ENCODE results near the gene FMO4.

FMO4 gene

DNA sequence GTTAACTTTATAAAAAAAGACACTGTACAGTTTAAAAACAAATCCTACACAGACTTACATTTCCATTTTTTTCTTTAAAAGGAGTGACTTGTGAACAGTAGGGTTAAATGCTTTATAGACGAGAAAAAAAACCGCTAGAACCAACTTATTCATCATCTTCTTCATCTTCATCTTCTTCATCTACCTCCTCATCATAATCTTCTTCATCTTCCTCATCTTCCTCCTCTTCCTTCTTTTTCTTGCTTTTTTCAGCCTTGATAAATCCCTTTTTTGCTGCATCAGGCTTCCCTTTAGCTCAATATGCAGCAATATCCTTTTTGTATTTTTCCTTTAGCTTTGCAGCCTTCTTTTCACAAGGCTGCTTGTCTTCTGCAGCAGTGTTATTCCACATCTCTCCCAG, 43.2 kb upstream of the FMO4 start:
- TF ChIP-seq, protein P1, sequence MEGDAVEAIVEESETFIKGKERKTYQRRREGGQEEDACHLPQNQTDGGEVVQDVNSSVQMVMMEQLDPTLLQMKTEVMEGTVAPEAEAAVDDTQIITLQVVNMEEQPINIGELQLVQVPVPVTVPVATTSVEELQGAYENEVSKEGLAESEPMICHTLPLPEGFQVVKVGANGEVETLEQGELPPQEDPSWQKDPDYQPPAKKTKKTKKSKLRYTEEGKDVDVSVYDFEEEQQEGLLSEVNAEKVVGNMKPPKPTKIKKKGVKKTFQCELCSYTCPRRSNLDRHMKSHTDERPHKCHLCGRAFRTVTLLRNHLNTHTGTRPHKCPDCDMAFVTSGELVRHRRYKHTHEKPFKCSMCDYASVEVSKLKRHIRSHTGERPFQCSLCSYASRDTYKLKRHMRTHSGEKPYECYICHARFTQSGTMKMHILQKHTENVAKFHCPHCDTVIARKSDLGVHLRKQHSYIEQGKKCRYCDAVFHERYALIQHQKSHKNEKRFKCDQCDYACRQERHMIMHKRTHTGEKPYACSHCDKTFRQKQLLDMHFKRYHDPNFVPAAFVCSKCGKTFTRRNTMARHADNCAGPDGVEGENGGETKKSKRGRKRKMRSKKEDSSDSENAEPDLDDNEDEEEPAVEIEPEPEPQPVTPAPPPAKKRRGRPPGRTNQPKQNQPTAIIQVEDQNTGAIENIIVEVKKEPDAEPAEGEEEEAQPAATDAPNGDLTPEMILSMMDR (conservative IDR thresholded peaks at IDR 0.05; ENCODE audit: low read depth, low read length): no peak
- H3K36me3 ChIP-seq (ENCODE audit: insufficient read depth): no peaks in the 10 kb centered on the region
- H3K4me1 ChIP-seq (ENCODE audit: low read depth, poor library complexity, severe bottlenecking): no peaks in the 10 kb centered on the region
- no peaks in the 10 kb centered on the region for H3K27me3 ChIP-seq (ENCODE audit: insufficient read depth, low read depth)
- no peak overlapping the region for H3K9ac ChIP-seq
- no peaks in the 10 kb centered on the region for H3K79me2 ChIP-seq (ENCODE audit: insufficient read depth, low read depth)
- H4K20me1 ChIP-seq (ENCODE audit: insufficient read depth): no peaks in the 10 kb centered on the region
- H3K27ac ChIP-seq: no peak overlapping the region
- no peak overlapping the region for H3K4me2 ChIP-seq
- H3K4me3 ChIP-seq (IDR thresholded peaks at IDR 0.05; ENCODE audit: insufficient read depth, low read depth, low read length): no peak overlapping the region
- no peak overlapping the region for H2AFZ ChIP-seq (ENCODE audit: low read depth)

DNA sequence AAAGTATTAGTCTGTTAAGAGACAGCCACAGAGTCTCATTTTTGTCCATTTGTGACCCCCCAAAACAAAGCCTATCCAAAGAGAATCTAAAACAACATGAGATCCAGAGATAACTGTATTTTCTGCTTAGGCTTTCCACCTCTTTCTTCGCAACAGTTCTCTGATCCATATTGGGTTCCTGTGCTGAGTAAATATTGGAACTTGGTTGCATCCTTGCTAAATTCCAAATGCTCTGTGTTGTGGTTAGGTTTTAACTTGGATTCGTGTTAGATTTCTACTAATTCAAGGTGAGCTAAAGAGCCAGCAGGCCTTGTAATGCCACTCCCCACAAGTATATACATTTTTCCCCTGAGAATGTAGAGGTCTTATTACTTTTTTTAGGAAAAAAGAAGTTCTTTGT, 36.4 kb upstream of the FMO4 start:
- H3K79me2 ChIP-seq (ENCODE audit: insufficient read depth, low read depth): no peaks in the 10 kb centered on the region
- H3K27ac ChIP-seq: no peak overlapping the region
- no peaks in the 10 kb centered on the region for H4K20me1 ChIP-seq (ENCODE audit: insufficient read depth)
- TF ChIP-seq, protein P1 (conservative IDR thresholded peaks at IDR 0.05; ENCODE audit: low read depth, low read length): no peak
- no peak overlapping the region for H3K4me3 ChIP-seq (IDR thresholded peaks at IDR 0.05; ENCODE audit: insufficient read depth, low read depth, low read length)
- no peak overlapping the region for H2AFZ ChIP-seq (ENCODE audit: low read depth)
- H3K36me3 ChIP-seq (ENCODE audit: insufficient read depth): no peaks in the 10 kb centered on the region
- H3K4me1 ChIP-seq (ENCODE audit: low read depth, poor library complexity, severe bottlenecking): no peaks in the 10 kb centered on the region
- H3K9ac ChIP-seq: no peak overlapping the region
- H3K4me2 ChIP-seq: no peak overlapping the region
- no peaks in the 10 kb centered on the region for H3K27me3 ChIP-seq (ENCODE audit: insufficient read depth, low read depth)

- Histone ChIP-seq H3K27ac (no peak overlapping the region), H3K4me1 (ENCODE audit: low read depth, poor library complexity, severe bottlenecking) (no peaks in the 10 kb centered on the region), H2AFZ (ENCODE audit: low read depth) (no peak overlapping the region), H3K79me2 (ENCODE audit: insufficient read depth, low read depth) (no peaks in the 10 kb centered on the region), H3K36me3 (ENCODE audit: insufficient read depth) (no peaks in the 10 kb centered on the region), H3K4me2 (no peak overlapping the region), H3K9ac (no peak overlapping the region), H4K20me1 (ENCODE audit: insufficient read depth) (no peaks in the 10 kb centered on the region), H3K27me3 (ENCODE audit: insufficient read depth, low read depth) (no peaks in the 10 kb centered on the region), H3K4me3 (IDR thresholded peaks at IDR 0.05; ENCODE audit: insufficient read depth, low read depth, low read length) (no peak overlapping the region)
- TF ChIP-seq, protein P1 (conservative IDR thresholded peaks at IDR 0.05; ENCODE audit: low read depth, low read length): no peak
Measured at GRCh38 chr1:171279234-171279633, 34.7 kb upstream of the FMO4 start.

- Histone ChIP-seq H3K4me3 (IDR thresholded peaks at IDR 0.05; ENCODE audit: insufficient read depth, low read depth, low read length) (no peak overlapping the region), H3K79me2 (ENCODE audit: insufficient read depth, low read depth) (no peaks in the 10 kb centered on the region), H4K20me1 (ENCODE audit: insufficient read depth) (no peaks in the 10 kb centered on the region), H2AFZ (ENCODE audit: low read depth) (no peak overlapping the region), H3K27ac (no peak overlapping the region), H3K4me2 (no peak overlapping the region), H3K36me3 (ENCODE audit: insufficient read depth) (no peaks in the 10 kb centered on the region), H3K9ac (no peak overlapping the region), H3K4me1 (ENCODE audit: low read depth, poor library complexity, severe bottlenecking) (no peaks in the 10 kb centered on the region), H3K27me3 (ENCODE audit: insufficient read depth, low read depth) (no peaks in the 10 kb centered on the region)
- TF ChIP-seq, protein P1 (conservative IDR thresholded peaks at IDR 0.05; ENCODE audit: low read depth, low read length): no peak
Measured at GRCh38 chr1:171279678-171280077, 34.3 kb upstream of the FMO4 start.

Measured in KMS-11 (cell line).